RWPE1 (cell line): ENCODE results near the gene ANKRD13A.
A peak's percentile ranks its signal among the peaks of the same experiment; 100 is the strongest.

Experiments
- CTCF ChIA-PET: fragments of 350-600 bp; sonication (Branson Sonifier 250); formaldehyde crosslinking; extraction: SDS; loops from one replicate; lab custom pipeline; 2021; lab: Yijun Ruan, JAX
- POLR2A ChIA-PET: fragments of 400-600 bp; formaldehyde crosslinking; extraction: SDS; loops from one replicate; lab custom pipeline; 2020; ENCODE audit warnings: antibody characterized with exemption; ENCODE audit not compliant: low non-redundant PET; lab: Yijun Ruan, JAX
- DNase-seq: peaks from one replicate; pipeline ENCODE4 v3.0.0; 2012; ENCODE audit warnings: low spot score
- H3K27ac ChIP-seq: fragments of 450-650 bp; 2 replicates; pipeline ENCODE4 v1.5.1; 2017
- CTCF ChIP-seq: fragments of 450-650 bp; conservative IDR thresholded peaks from 2 replicates; pipeline ENCODE4 v1.5.1; 2017; ENCODE audit warnings: low read depth, mild to moderate bottlenecking

ANKRD13A gene

GRCh38 chr12:109988903-109989302 is 10.3 kb upstream of the ANKRD13A start:
- no peak for DNase-seq
- no peak for TF ChIP-seq CTCF
- POLR2A ChIA-PET, result no interaction called here
- H3K27ac ChIP-seq, result no peak overlapping the region
- CTCF ChIA-PET, result no interaction called here

- POLR2A ChIA-PET, result no interaction called here
- DNase-seq, result no peak
- no peak for TF ChIP-seq CTCF
These were observed 9.8 kb upstream of the ANKRD13A start for GRCh38 chr12:109989380-109989779.

DNA sequence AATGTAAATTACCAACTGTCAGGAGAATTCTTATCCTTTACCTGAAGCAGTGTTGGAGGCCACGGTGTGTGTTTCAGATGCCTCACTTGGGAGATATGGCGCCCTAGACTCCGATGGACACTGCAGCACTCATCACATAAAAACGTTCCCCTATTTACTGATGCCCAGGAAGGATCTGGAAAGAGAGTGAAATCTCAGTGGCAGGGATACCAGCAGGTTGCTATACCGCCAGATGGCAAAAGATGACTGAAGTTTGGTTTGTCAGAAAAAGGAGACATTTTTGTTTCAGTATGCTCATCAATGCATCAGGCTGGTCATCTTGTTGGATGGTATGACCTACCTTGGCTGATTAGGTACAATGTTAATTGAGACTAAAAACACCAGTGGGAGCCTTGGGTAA is 7.6 kb upstream of the ANKRD13A start:
- CTCF ChIA-PET, result interaction anchor here (0.7 to 1.1 kb wide), 2 partner anchors 11 to 20 kb away, joined by 4 to 9 read pairs; no protein-coding TSS in a partner anchor
- DNase-seq, result no peak
- no peak for TF ChIP-seq CTCF
- POLR2A ChIA-PET, result interaction anchor here (0.7 kb wide), 1 partner anchor 33 kb away, joined by 3 read pairs; no protein-coding TSS in a partner anchor
- no peak overlapping the region for H3K27ac ChIP-seq

More at GRCh38 chr12:109989380-109989779, 9.8 kb upstream of the ANKRD13A start:
- CTCF ChIA-PET, result no interaction called here
- H3K27ac ChIP-seq, result no peak overlapping the region

DNA sequence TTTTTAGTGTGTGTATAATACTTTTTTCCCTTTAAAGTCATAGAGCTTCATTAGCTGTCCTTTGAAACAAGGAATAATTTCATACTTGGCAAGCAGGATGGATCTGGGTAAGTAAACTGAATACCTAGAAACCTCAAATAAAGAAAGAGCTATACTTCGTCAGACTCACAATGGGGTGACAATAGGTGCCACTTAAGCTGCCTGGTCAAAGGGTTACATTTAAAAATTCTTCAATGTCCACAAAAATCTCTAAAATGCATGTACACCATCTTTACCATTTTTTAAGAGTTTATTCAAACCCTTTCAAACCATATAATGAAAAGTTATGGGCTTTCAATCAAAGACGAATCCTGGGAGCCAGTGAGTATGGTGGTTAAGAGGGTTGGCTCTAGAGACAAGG is 6.1 kb upstream of the ANKRD13A start:
- POLR2A ChIA-PET, result no interaction called here
- CTCF ChIA-PET, result no interaction called here
- TF ChIP-seq CTCF, result no peak
- DNase-seq, result no peak
- no peak overlapping the region for H3K27ac ChIP-seq

- ChIA-PET CTCF (interaction anchor here (0.5 kb wide), 1 partner anchor 19 kb away, joined by 3 read pairs; no protein-coding TSS in a partner anchor), POLR2A (no interaction called here)
- TF ChIP-seq CTCF, result no peak
- no peak overlapping the region for H3K27ac ChIP-seq
- DNase-seq, result no peak
These were observed 4.6 kb upstream of the ANKRD13A start for GRCh38 chr12:109994401-109995175.

DNA sequence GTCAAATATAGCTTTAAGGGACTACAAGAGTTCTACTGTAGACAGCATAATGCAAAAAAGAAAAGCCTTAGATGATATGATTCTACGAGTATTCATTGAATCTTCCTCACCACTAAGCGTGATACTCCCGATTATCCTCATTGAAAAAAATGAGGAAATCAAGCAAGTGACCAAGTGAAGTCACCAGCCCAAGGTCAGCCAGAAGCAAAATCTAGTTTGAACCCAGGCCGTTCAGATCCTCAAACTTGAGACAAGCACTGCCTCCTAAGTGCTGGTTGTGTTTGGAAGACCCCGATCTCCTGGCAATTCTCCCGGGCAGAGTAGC is 3.9 kb upstream of the ANKRD13A start:
- POLR2A ChIA-PET, result no interaction called here
- H3K27ac ChIP-seq, result peak overlapping the region; percentile 75
- CTCF ChIA-PET, result interaction anchor here (0.7 kb wide), 1 partner anchor 283 kb away, joined by 3 read pairs; no protein-coding TSS in a partner anchor
- no peak for TF ChIP-seq CTCF
- DNase-seq, result no peak
